AG09319 (cell line): ENCODE results near the gene PRKACB.
A peak's percentile ranks its signal among the peaks of the same experiment; 100 is the strongest.

Source experiments
- DNase-seq: peaks from one replicate; pipeline ENCODE4 v3.0.0-alpha.2; 2010; ENCODE audit warnings: low read depth; ENCODE audit errors: extremely low read depth
- CTCF ChIP-seq: IDR thresholded peaks from 2 replicates; pipeline ENCODE4 v1.5.1; 2011; ENCODE audit warnings: low read depth, mild to moderate bottlenecking, inconsistent platforms, low read length, moderate library complexity

Gene PRKACB

DNA sequence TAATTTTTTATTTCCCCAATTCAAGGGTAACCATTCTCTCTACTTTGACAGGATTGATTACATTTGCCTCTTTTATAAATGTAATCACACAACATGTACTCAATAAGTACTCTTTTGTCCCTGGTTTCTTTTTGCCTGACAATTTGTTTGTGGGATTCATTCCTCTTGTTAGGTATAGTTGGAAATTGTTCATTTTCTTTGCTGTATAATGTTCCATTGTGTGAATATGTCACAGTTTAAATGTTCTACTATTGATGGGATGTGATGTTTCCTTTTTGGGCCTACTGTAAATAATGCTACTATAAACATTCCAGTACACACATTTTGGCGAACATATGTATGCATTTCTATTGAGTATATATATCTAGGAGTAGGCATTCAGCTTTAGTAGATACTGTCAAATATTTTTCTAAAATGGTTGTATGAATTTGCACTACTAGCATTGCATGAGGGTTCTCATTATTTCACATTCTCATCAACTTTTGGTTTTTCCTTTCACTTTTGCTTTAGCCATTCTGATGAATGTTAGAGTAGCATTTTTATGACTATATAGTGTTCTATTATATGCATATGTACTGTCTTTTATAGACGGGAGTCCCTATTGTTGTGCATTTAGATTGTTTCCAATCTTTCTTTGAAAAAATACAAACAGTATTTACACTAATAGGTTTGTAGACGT lies 35.0 kb upstream of the PRKACB start:
- DNase-seq, result no peak
- TF ChIP-seq CTCF, result no peak

- no peak for DNase-seq
- TF ChIP-seq CTCF, result no peak
Observed at GRCh38 chr1:84110629-84111028, 33.4 kb upstream of the PRKACB start.

DNA sequence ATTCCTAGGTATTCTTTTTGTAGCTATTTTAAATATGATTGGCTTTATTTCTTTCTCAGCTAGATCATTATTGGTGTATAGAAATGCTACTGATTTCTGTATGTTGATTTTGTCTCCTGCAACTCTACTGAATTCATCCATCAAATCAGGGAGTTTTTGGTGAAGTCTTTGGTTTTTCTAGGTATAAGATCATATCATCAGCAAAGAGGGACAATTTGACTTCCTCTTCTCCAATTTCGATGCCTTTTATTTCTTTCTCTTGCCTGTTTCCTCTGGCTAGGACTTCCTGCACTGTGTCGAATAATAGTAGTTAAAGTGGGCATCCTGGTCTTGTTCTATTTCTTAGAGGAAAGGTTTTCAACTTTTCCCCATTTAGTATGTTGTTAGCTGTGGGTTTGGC lies 27.5 kb upstream of the PRKACB start:
- no peak for TF ChIP-seq CTCF
- DNase-seq, result no peak

- TF ChIP-seq CTCF, result no peak
Observed at GRCh38 chr1:84117868-84118267, 26.2 kb upstream of the PRKACB start.

GRCh38 chr1:84121360-84121759 lies 22.7 kb upstream of the PRKACB start:
- TF ChIP-seq CTCF, result no peak
- DNase-seq, result no peak

More at GRCh38 chr1:84117868-84118267, 26.2 kb upstream of the PRKACB start:
- DNase-seq, result peak; percentile 25

DNA sequence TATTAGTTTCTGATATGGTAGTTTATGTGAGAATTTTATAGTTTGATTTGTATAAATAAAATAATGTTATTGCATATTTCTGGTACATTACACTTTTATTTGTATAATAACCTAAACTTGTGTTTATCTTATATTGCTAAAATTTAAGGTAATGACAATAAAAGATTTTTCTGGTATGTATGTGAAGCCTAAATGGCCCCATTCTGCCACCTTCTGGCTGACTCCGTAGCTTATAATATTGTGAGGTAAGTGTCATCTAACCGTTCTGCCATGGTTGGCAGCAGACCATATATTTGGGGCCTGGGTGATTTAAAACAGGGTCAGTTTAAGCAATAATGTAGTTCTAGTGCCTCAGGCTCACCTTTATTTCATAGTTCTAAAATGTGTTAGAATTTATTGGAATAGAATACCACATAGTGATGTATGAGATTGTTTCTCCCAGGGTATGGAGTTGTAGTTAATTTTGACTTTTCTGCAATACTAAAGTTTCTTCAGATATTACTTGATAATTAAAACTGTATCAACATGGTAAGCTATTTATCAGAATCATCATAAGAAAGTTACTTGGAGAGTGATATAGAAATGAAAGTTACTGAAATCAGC lies 21.2 kb upstream of the PRKACB start:
- TF ChIP-seq CTCF, result peak; percentile 75
- DNase-seq, result no peak

DNA sequence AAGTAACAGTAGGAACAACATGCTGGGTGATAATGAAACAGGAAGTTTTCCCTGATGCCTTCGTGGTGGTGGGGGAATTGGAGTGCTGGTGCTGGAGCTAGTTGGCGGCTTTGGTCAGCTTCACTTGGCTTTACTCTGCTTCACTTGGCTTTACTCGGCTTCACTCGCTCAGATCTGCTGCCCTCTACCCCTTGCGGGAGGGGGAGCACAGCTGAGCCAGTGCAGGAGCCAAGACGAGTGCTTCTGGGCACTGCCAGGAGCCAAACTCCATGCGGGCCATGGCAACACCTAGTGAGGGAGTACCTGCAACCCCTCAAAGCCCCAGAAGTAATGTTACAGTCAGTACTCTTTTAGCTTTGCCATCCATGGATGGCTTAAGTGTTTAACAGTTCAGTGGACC lies 10.6 kb upstream of the PRKACB start:
- DNase-seq, result no peak
- no peak for TF ChIP-seq CTCF
